H1 (cell line): ENCODE data around the gene SIRT7. TPM values are rescaled to one million over a fixed set of nuclear protein-coding genes. Genes with fewer than 3 reads are reported as not detected.

Source experiments
- CTCF ChIA-PET: fragments of 300-600 bp; sonication (Branson Sonifier 250); formaldehyde crosslinking; loops from one replicate; lab custom pipeline; 2021; ENCODE audit not compliant: partially characterized antibody; lab: Charles Lee
- POLR2A ChIA-PET: fragments of 300-600 bp; sonication (Branson Sonifier 250); formaldehyde crosslinking; loops from one replicate; lab custom pipeline; 2021; ENCODE audit warnings: inconsistent platforms; ENCODE audit not compliant: partially characterized antibody; lab: Charles Lee
- DNase-seq, 2 experiments: peaks; one replicate each; pipeline versions ENCODE4 v3.0.0 to v3.0.0-alpha.2; 2010 to 2022; ENCODE audit warnings: low spot score in 2 of 2, low read depth in 1 of 2, mixed read lengths in 1 of 2
- FAIRE-seq: peaks from 2 replicates; lab custom pipeline; 2011; peaks lifted over from hg19 to GRCh38; lab: Jason Lieb, UNC
- H2AFZ ChIP-seq: 2 replicates; pipeline ENCODE4 v1.8.1; 2012; ENCODE audit warnings: low read length, inconsistent platforms
- H2AK5ac ChIP-seq: 2 replicates; pipeline ENCODE4 v1.6.1; 2013; ENCODE audit warnings: low read depth, low read length
- H2BK120ac ChIP-seq: replicated peaks from 2 replicates; pipeline ENCODE3; 2013; ENCODE audit warnings: low read depth, low read length, inconsistent platforms
- H2BK12ac ChIP-seq: 2 replicates; pipeline ENCODE4 v1.6.1; 2013; ENCODE audit warnings: low read depth, low read length
- H2BK15ac ChIP-seq: 2 replicates; pipeline ENCODE4 v1.6.1; 2013; ENCODE audit warnings: low read length
- H2BK20ac ChIP-seq: 2 replicates; pipeline ENCODE4 v1.6.1; 2013; ENCODE audit warnings: low read length
- H2BK5ac ChIP-seq: 2 replicates; pipeline ENCODE4 v1.6.1; 2013; ENCODE audit warnings: low read depth, low read length
- H3K14ac ChIP-seq: 2 replicates; pipeline ENCODE4 v1.6.1; 2013; ENCODE audit warnings: inconsistent platforms; ENCODE audit not compliant: insufficient read length
- H3K18ac ChIP-seq: 2 replicates; pipeline ENCODE4 v1.6.1; 2013; ENCODE audit warnings: low read length; ENCODE audit errors: extremely low read depth
- H3K23ac ChIP-seq: 2 replicates; pipeline ENCODE4 v1.6.1; 2013; ENCODE audit warnings: inconsistent platforms; ENCODE audit not compliant: insufficient read length
- H3K23me2 ChIP-seq: 2 replicates; pipeline ENCODE4 v1.6.1; 2013; ENCODE audit warnings: low read depth, low read length
- H3K27ac ChIP-seq: 2 replicates; pipeline ENCODE4 v1.6.1; 2011; ENCODE audit warnings: low read depth, low read length, inconsistent platforms
- H3K27me3 ChIP-seq, 4 experiments: replicated peaks in 1 of 4; 1 replicate in 1 of 4; 2 replicates in 3 of 4; pipeline versions ENCODE4 v1.6.1 to v1.8.1; 2011 to 2013; ENCODE audit warnings: low read length in 3 of 4, mild to moderate bottlenecking in 3 of 4, inconsistent platforms in 2 of 4, mixed read lengths in 2 of 4, moderate library complexity in 1 of 4; ENCODE audit not compliant: control insufficient read depth in 3 of 4, insufficient read depth in 3 of 4; ENCODE audit errors: extremely low read depth in 1 of 4
- H3K36me3 ChIP-seq, 4 experiments: 2 replicates each; pipeline versions ENCODE4 v1.6.1 to v1.8.1; 2011 to 2013; ENCODE audit warnings: mild to moderate bottlenecking in 4 of 4, low read length in 3 of 4, moderate library complexity in 2 of 4, control low read depth in 1 of 4, inconsistent platforms in 1 of 4; ENCODE audit not compliant: insufficient read depth in 4 of 4, control insufficient read depth in 2 of 4
- H3K4ac ChIP-seq: replicated peaks from 2 replicates; pipeline ENCODE3; 2013; ENCODE audit warnings: low read length, low read depth, mixed read lengths, inconsistent platforms; ENCODE audit not compliant: insufficient read length
- H3K4me1 ChIP-seq, 4 experiments: replicated peaks in 1 of 4; 1 replicate in 1 of 4; 2 replicates in 3 of 4; pipeline versions ENCODE4 v1.6.1 to v1.8.1; 2011 to 2013; ENCODE audit warnings: low read length in 3 of 4, inconsistent platforms in 2 of 4, mixed read lengths in 1 of 4; ENCODE audit not compliant: insufficient read depth in 4 of 4, control insufficient read depth in 3 of 4
- H3K4me2 ChIP-seq, 2 experiments: 2 replicates each; pipeline versions ENCODE4 v1.6.1 to v1.8.1; 2011 to 2013; ENCODE audit warnings: low read depth in 2 of 2, low read length in 2 of 2, control low read depth in 1 of 2, inconsistent platforms in 1 of 2, mild to moderate bottlenecking in 1 of 2; ENCODE audit not compliant: insufficient read depth in 1 of 2
- H3K4me3 ChIP-seq, 4 experiments: fragments of 200-600, 300-600 bp in 1 of 4; sonication (generic), shearing (Covaris generic), sonication (Bioruptor Twin) in 1 of 4; 2 replicates each; pipeline versions ENCODE4 v1.5.1 to v1.8.1; 2011 to 2016; ENCODE audit warnings: low read length in 4 of 4, low read depth in 3 of 4, control low read depth in 2 of 4, inconsistent platforms in 2 of 4, mild to moderate bottlenecking in 2 of 4, mixed read lengths in 1 of 4, moderate library complexity in 1 of 4; ENCODE audit not compliant: insufficient read depth in 2 of 4; ENCODE audit errors: extremely low read depth in 1 of 4
- H3K56ac ChIP-seq: replicated peaks from 2 replicates; pipeline ENCODE3; 2013; ENCODE audit warnings: low read depth, mild to moderate bottlenecking, mixed read lengths, low read length, inconsistent platforms; ENCODE audit not compliant: insufficient read length
- H3K79me1 ChIP-seq: 2 replicates; pipeline ENCODE4 v1.6.1; 2013; ENCODE audit warnings: low read depth, low read length, control low read depth
- H3K79me2 ChIP-seq, 2 experiments: 2 replicates each; pipeline versions ENCODE4 v1.6.1 to v1.8.1; 2012 to 2013; ENCODE audit warnings: low read length in 2 of 2, mild to moderate bottlenecking in 2 of 2, inconsistent platforms in 1 of 2; ENCODE audit not compliant: insufficient read depth in 2 of 2, control insufficient read depth in 1 of 2
- H3K9ac ChIP-seq, 4 experiments: replicated peaks in 1 of 4; 1 replicate in 1 of 4; 2 replicates in 3 of 4; pipeline versions ENCODE4 v1.6.1 to v1.8.1; 2011 to 2013; ENCODE audit warnings: low read depth in 3 of 4, low read length in 3 of 4, control low read depth in 2 of 4, mild to moderate bottlenecking in 2 of 4, moderate library complexity in 2 of 4, inconsistent platforms in 1 of 4; ENCODE audit errors: extremely low read depth in 1 of 4
- H3K9me3 ChIP-seq, 2 experiments: 2 replicates each; pipeline versions ENCODE4 v1.6.1 to v1.8.1; 2012 to 2013; ENCODE audit warnings: mild to moderate bottlenecking in 2 of 2, moderate library complexity in 2 of 2, control low read depth in 1 of 2, inconsistent platforms in 1 of 2, low read depth in 1 of 2, low read length in 1 of 2, mixed read lengths in 1 of 2; ENCODE audit not compliant: insufficient read depth in 2 of 2
- H4K20me1 ChIP-seq, 2 experiments: replicated peaks in 1 of 2; 2 replicates each; pipeline versions ENCODE3 to v1.8.1; 2011 to 2013; ENCODE audit warnings: inconsistent platforms in 2 of 2, low read length in 2 of 2, mild to moderate bottlenecking in 1 of 2; ENCODE audit not compliant: insufficient read depth in 2 of 2, control insufficient read depth in 1 of 2
- H4K5ac ChIP-seq: 2 replicates; pipeline ENCODE4 v1.6.1; 2013; ENCODE audit warnings: low read length, low read depth, mixed read lengths, inconsistent platforms; ENCODE audit not compliant: insufficient read length
- H4K8ac ChIP-seq: 2 replicates; pipeline ENCODE4 v1.8.0; 2013; ENCODE audit warnings: mild to moderate bottlenecking, moderate library complexity, low read length, inconsistent platforms; ENCODE audit not compliant: insufficient read depth; ENCODE audit errors: extremely low read depth
- H4K91ac ChIP-seq: replicated peaks from 2 replicates; pipeline ENCODE3; 2013; ENCODE audit warnings: low read length, mixed read lengths, inconsistent platforms; ENCODE audit not compliant: insufficient read length
- CBX8 ChIP-seq: fragments of 300-800, 300-1000 bp; sonication (generic); IDR thresholded peaks from 2 replicates; pipeline ENCODE4 v1.7.1; 2016; ENCODE audit warnings: low read depth, low read length, borderline replicate concordance
- CHD1 ChIP-seq: IDR thresholded peaks from 2 replicates; pipeline ENCODE4 v1.6.1; 2012; ENCODE audit warnings: low read depth, low read length, improper control_type of control experiment
- CHD2 ChIP-seq: IDR thresholded peaks from 2 replicates; pipeline ENCODE4 v1.6.1; 2012; ENCODE audit warnings: low read length, improper control_type of control experiment
- CTCF ChIP-seq, 3 experiments: IDR thresholded peaks; 1 replicate in 2 of 3; 2 replicates in 1 of 3; pipeline versions ENCODE4 v1.5.1 to v1.6.1; 2011; ENCODE audit warnings: low read length in 3 of 3, mild to moderate bottlenecking in 3 of 3, inconsistent platforms in 2 of 3, low read depth in 1 of 3, moderate library complexity in 1 of 3; ENCODE audit not compliant: insufficient read depth in 1 of 3; ENCODE audit errors: control extremely low read depth in 1 of 3
- GABPA ChIP-seq: IDR thresholded peaks from 2 replicates; pipeline ENCODE4 v1.6.1; 2011; ENCODE audit warnings: mild to moderate bottlenecking, low read length, moderate library complexity, borderline replicate concordance; ENCODE audit not compliant: insufficient read depth
- NANOG ChIP-seq: IDR thresholded peaks from 2 replicates; pipeline ENCODE4 v1.6.1; 2011; ENCODE audit warnings: low read length, low read depth, mild to moderate bottlenecking, inconsistent platforms; ENCODE audit not compliant: insufficient read depth, poor library complexity, severe bottlenecking
- RFX5 ChIP-seq: IDR thresholded peaks from 2 replicates; pipeline ENCODE4 v1.6.1; 2011; ENCODE audit warnings: low read depth, low read length, improper control_type of control experiment, borderline replicate concordance
- SP1 ChIP-seq: IDR thresholded peaks from 2 replicates; pipeline ENCODE4 v1.6.1; 2011; ENCODE audit warnings: low read depth, low read length
- TEAD4 ChIP-seq: IDR thresholded peaks from 2 replicates; pipeline ENCODE4 v1.6.1; 2012; ENCODE audit warnings: low read depth, low read length, inconsistent platforms, mixed read lengths
- YY1 ChIP-seq: IDR thresholded peaks from 2 replicates; pipeline ENCODE4 v1.6.1; 2011; ENCODE audit warnings: low read depth, mild to moderate bottlenecking, low read length
- WGBS, 2 experiments: shearing (Covaris generic) in 1 of 2; methylation state at CpG; one replicate each; pipeline versions ENCODE4 v1.1.6 to v1.1.7; 2013 to 2015; ENCODE audit warnings: low lambda C conversion rate in 2 of 2, mixed read lengths in 2 of 2, inconsistent platforms in 1 of 2, low coverage in 1 of 2, missing lambda C conversion rate in 1 of 2; ENCODE audit not compliant: insufficient replicate concordance in 2 of 2, insufficient coverage in 1 of 2, insufficient read length in 1 of 2; ENCODE audit errors: extremely low coverage in 1 of 2, missing lambda C conversion rate in 1 of 2; 5-methylcytosine and 5-hydroxymethylcytosine counted together
- polyA plus RNA-seq, 7 experiments: library from polyadenylated mRNA; depleted of rRNA in 3 of 7; stranded (reverse) in 5 of 7; unstranded in 2 of 7; fragments of >200 nt in 5 of 7; fragments of 200-250 nt in 2 of 7; gene quantifications; 1 replicate in 5 of 7; 2 replicates in 1 of 7; 4 replicates in 1 of 7; pipeline versions ENCODE4 v1.2.1 to v1.2.3, GENCODE V29; 2011 to 2013; ENCODE audit warnings: missing spikeins in 2 of 7, mixed read lengths in 2 of 7
- total RNA-seq: library from RNA; stranded (reverse); fragmentation: NEBNext Ultra II Directional; extraction: Animal tissue kit (Norgen Biotek cat#: 25700); gene quantifications from 2 replicates; pipeline ENCODE4 v1.2.1, GENCODE V29; 2021

SIRT7 gene
- total and polyA plus RNA-seq, 2 of the 8 experiments (the other 6 are each of a cell fraction or from before 2014, with no cell fraction given): 5.8 to 16.6 TPM

DNA sequence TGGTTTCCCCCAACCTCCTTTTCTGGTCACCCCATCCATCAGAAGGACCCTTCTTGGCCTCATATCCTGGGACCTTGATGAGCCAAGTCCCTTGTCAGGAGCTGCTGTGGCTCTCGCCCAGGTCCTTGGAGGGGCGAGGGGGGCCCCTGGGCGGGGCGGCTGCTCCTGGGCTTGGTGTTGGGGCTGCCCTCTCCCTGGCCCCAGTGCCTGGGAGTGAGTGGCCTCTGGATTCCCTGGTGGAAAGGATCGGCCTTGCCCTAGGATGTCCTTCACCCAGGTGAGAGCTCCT lies 49.2 kb upstream of the SIRT7 start:
- peaks cover 0 to 19% (median 16%) of the 10 kb centered on the region in 4 experiments; a peak in 6 of 7 replicates for H3K4me1 ChIP-seq
- WGBS, 2 experiments: 57% methylated on average over 5 of the region's 5 CpGs; no CpG with 5 or more reads in 1 of the 2 experiments
- no peak overlapping the region for H3K9ac ChIP-seq
- no peaks in the 10 kb centered on the region for H3K23me2 ChIP-seq
- H3K23ac ChIP-seq: no peak overlapping the region
- no peaks in the 10 kb centered on the region for H3K9me3 ChIP-seq
- H4K20me1 ChIP-seq: peaks cover 2 to 3% of the 10 kb centered on the region in 2 experiments
- H2BK5ac ChIP-seq: peak overlapping the region; percentile 18; the same call in 1 of the 2 replicates
- H3K4me2 ChIP-seq: peak overlapping the region; percentile 8 to 58
- H3K79me1 ChIP-seq: no peaks in the 10 kb centered on the region
- no peak overlapping the region for H3K14ac ChIP-seq
- no peak overlapping the region for H3K27ac ChIP-seq
- peak overlapping the region; percentile 3 for H2BK120ac ChIP-seq
- peaks cover 2 to 48% (median 41%) of the 10 kb centered on the region in 4 experiments for H3K27me3 ChIP-seq
- DNase-seq (peak in 1 of 2 experiments; percentile 66), FAIRE-seq (no peak)
- POLR2A ChIA-PET: interaction anchor here (0.6 to 4.1 kb wide), 10 partner anchors 10 to 87 kb away, joined by 3 to 20 read pairs (median 4); partner anchors contain the start of genes ASPSCR1 and MAFG
- H4K5ac ChIP-seq: no peak overlapping the region
- H3K18ac ChIP-seq: peak overlapping the region; percentile 60
- peak overlapping the region in 1 of 4 experiments; percentile 40; a peak in 4 of 8 replicates for H3K4me3 ChIP-seq
- H3K56ac ChIP-seq: no peak overlapping the region
- H3K79me2 ChIP-seq: no peaks in the 10 kb centered on the region
- peak overlapping the region; percentile 57 for H4K8ac ChIP-seq
- H3K36me3 ChIP-seq: no peaks in the 10 kb centered on the region
- H2BK15ac ChIP-seq: peak overlapping the region; percentile 88; the same call in 1 of the 2 replicates
- CTCF ChIA-PET: interaction anchor here (0.7 to 2.9 kb wide), 9 partner anchors 9 to 71 kb away, joined by 3 to 16 read pairs (median 4); partner anchors contain the start of gene DCXR
- H2BK12ac ChIP-seq: peak overlapping the region; percentile 87; the same call in 1 of the 2 replicates
- H2AK5ac ChIP-seq: no peak overlapping the region
- 0 out of 2 replicates have a peak overlapping the region, but pooled peaks have one; percentile 48 for H2BK20ac ChIP-seq
- H4K91ac ChIP-seq: peak overlapping the region; percentile 91
- H3K4ac ChIP-seq: no peak overlapping the region
- no peak overlapping the region for H2AFZ ChIP-seq
- no peak for TF ChIP-seq TEAD4
- TF ChIP-seq RFX5: no peak
- no peak for TF ChIP-seq SP1
- TF ChIP-seq YY1: no peak
- TF ChIP-seq NANOG: no peak
- TF ChIP-seq CTCF (IDR thresholded peaks at IDR 0.05; ENCODE audit: control extremely low read depth in 1 of 3, insufficient read depth in 1 of 3, low read depth in 1 of 3, low read length in 3 of 3): no peak
- TF ChIP-seq CBX8: no peak
- no peak for TF ChIP-seq CHD2
- no peak for TF ChIP-seq CHD1
- no peak for TF ChIP-seq GABPA
